Hepatocyte (in vitro differentiated cells): Measurements from ENCODE around the gene ART4. TPM values are rescaled to one million over a fixed set of nuclear protein-coding genes. Genes with fewer than 3 reads are reported as not detected.

ENCODE experiments used
- DNase-seq: peaks from one replicate; pipeline ENCODE4 v3.0.0-alpha.2; 2016; ENCODE audit warnings: low spot score
- H2AFZ ChIP-seq: fragments of 200-600 bp; sonication (generic); 2 replicates; pipeline ENCODE4 v1.6.0; 2016; ENCODE audit warnings: antibody characterized with exemption, mild to moderate bottlenecking
- H3K27ac ChIP-seq: fragments of 200-600 bp; sonication (generic); 2 replicates; pipeline ENCODE4 v1.5.1; 2016; ENCODE audit warnings: mild to moderate bottlenecking
- H3K27me3 ChIP-seq: fragments of 200-600 bp; sonication (generic); 2 replicates; pipeline ENCODE4 v1.6.1; 2016
- H3K36me3 ChIP-seq: fragments of 200-600 bp; sonication (generic); replicated peaks from 2 replicates; pipeline ENCODE4 v1.5.1; 2016; ENCODE audit warnings: low read depth; ENCODE audit not compliant: insufficient read depth
- H3K4me1 ChIP-seq: fragments of 200-600 bp; sonication (generic); 2 replicates; pipeline ENCODE4 v1.5.1; 2016; ENCODE audit warnings: mild to moderate bottlenecking, moderate library complexity; ENCODE audit not compliant: insufficient read depth
- H3K4me2 ChIP-seq: fragments of 200-600 bp; sonication (generic); 2 replicates; pipeline ENCODE4 v1.6.0; 2016
- H3K4me3 ChIP-seq: fragments of 200-600 bp; sonication (generic); 2 replicates; pipeline ENCODE4 v1.5.1; 2016; ENCODE audit warnings: mild to moderate bottlenecking
- H3K79me2 ChIP-seq: fragments of 200-600 bp; sonication (generic); 2 replicates; pipeline ENCODE4 v1.6.0; 2017; ENCODE audit warnings: mild to moderate bottlenecking
- H3K9me2 ChIP-seq: fragments of 200-600 bp; sonication (generic); replicated peaks from 2 replicates; pipeline ENCODE4 v1.6.0; 2017; ENCODE audit warnings: mild to moderate bottlenecking; ENCODE audit not compliant: insufficient read depth
- H3K9me3 ChIP-seq: fragments of 200-600 bp; sonication (generic); 2 replicates; pipeline ENCODE4 v1.5.1; 2016; ENCODE audit warnings: low read depth, mild to moderate bottlenecking
- H4K20me1 ChIP-seq: fragments of 200-600 bp; sonication (generic); 2 replicates; pipeline ENCODE4 v1.6.0; 2016; ENCODE audit warnings: mild to moderate bottlenecking; ENCODE audit not compliant: insufficient read depth, poor library complexity, severe bottlenecking
- EZH2 ChIP-seq: fragments of 200-600 bp; sonication (generic); IDR thresholded peaks from 2 replicates; pipeline ENCODE4 v1.6.1; 2016; ENCODE audit warnings: antibody characterized with exemption, mild to moderate bottlenecking, borderline replicate concordance
- EZH2phosphoT487 ChIP-seq: fragments of 200-600 bp; sonication (generic); IDR thresholded peaks from one replicate; pipeline ENCODE4 v1.6.1; 2018; ENCODE audit warnings: antibody characterized with exemption, mild to moderate bottlenecking, low read depth, moderate library complexity; ENCODE audit not compliant: unreplicated experiment, severe bottlenecking
- WGBS: methylation state at CpG from one replicate; pipeline ENCODE4 v1.1.6; 2016; ENCODE audit warnings: low lambda C conversion rate; ENCODE audit errors: missing lambda C conversion rate; 5-methylcytosine and 5-hydroxymethylcytosine counted together
- polyA plus RNA-seq: library from polyadenylated mRNA; unstranded; fragments of >200 nt; fragmentation: Nextera tagmentation; extraction: Ambion mirVana; gene quantifications from 2 replicates; pipeline ENCODE4 v1.2.1, GENCODE V29; 2016
- total RNA-seq: library from RNA; depleted of rRNA; stranded (reverse); fragments of >200 nt; gene quantifications from 2 replicates; pipeline ENCODE4 v1.2.3, GENCODE V29; 2014
- TF ChIP-seq, protein P1 (sequence below): fragments of 200-600 bp; sonication (generic); IDR thresholded peaks from 2 replicates; pipeline ENCODE4 v1.5.1; 2016; ENCODE audit warnings: antibody characterized with exemption, mild to moderate bottlenecking; ENCODE audit not compliant: poor library complexity

Gene ART4
- total and polyA plus RNA-seq, 2 experiments from 2014 or later, result 4.9 to 7.3 TPM

DNA sequence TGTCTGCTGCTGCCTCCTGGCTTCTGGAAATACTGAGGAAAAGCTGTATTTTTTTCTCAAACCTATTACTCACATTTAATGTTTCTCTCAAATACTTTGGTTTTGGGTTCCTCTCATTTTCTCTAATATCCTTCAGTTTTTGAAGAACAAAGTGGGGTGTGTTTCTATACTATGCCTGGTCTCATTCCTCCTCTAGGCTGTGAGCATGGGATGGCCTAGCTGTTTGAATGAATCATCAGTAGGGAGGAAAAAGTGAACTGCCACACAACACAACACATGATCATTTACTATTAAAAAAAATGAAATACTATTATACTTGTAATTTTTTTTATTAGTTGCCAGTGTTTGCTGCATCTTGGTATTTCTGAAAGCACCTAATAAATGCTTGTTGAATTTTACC is 18.1 kb downstream of the ART4 start:
- H3K36me3 ChIP-seq, result no peaks in the 10 kb centered on the region
- H3K9me2 ChIP-seq, result no peaks in the 10 kb centered on the region
- no peaks in the 10 kb centered on the region for H4K20me1 ChIP-seq
- no peak overlapping the region for H3K27ac ChIP-seq
- no peak overlapping the region for H3K4me2 ChIP-seq
- H3K27me3 ChIP-seq, result no peaks in the 10 kb centered on the region
- H3K4me1 ChIP-seq, result no peaks in the 10 kb centered on the region
- TF ChIP-seq, protein P1, sequence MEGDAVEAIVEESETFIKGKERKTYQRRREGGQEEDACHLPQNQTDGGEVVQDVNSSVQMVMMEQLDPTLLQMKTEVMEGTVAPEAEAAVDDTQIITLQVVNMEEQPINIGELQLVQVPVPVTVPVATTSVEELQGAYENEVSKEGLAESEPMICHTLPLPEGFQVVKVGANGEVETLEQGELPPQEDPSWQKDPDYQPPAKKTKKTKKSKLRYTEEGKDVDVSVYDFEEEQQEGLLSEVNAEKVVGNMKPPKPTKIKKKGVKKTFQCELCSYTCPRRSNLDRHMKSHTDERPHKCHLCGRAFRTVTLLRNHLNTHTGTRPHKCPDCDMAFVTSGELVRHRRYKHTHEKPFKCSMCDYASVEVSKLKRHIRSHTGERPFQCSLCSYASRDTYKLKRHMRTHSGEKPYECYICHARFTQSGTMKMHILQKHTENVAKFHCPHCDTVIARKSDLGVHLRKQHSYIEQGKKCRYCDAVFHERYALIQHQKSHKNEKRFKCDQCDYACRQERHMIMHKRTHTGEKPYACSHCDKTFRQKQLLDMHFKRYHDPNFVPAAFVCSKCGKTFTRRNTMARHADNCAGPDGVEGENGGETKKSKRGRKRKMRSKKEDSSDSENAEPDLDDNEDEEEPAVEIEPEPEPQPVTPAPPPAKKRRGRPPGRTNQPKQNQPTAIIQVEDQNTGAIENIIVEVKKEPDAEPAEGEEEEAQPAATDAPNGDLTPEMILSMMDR, result no peak
- no peak for TF ChIP-seq EZH2
- no peak for TF ChIP-seq EZH2phosphoT487
- no peak overlapping the region for H3K4me3 ChIP-seq
- H3K9me3 ChIP-seq, result no peaks in the 10 kb centered on the region
- no peaks in the 10 kb centered on the region for H3K79me2 ChIP-seq
- no peak overlapping the region for H2AFZ ChIP-seq
- no peak for DNase-seq

DNA sequence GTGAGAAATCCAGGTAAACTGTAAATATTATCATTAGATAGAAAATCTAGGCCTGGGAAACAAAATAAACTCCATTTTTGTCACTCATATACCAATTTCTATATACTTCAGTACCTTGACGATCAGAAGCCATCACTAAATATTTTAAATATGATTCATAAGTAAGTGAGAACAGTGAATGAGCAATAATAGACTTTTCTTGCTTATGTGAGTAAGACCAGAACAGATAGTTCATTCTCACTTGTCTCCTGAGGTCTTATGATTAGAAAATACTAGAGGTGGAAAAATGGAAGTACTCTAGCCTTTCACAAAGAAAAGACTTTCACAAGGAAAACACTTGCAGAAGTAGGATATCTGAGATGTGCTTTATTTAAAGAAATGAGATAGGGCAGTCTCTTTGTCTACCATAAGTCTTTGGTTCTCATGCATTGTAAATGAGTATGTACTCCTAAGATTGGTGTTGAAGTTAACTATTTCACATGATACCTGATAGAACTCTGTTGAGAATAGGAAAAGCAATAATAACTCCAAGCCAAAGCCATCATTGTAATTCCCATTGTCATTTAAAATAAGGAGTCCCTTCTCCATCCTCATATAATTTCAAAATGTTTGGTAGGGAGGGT is 19.2 kb downstream of the ART4 start:
- Histone ChIP-seq H3K9me2 (no peaks in the 10 kb centered on the region), H3K4me3 (no peak overlapping the region), H4K20me1 (no peaks in the 10 kb centered on the region), H3K27me3 (no peaks in the 10 kb centered on the region), H3K36me3 (no peaks in the 10 kb centered on the region), H2AFZ (no peak overlapping the region), H3K9me3 (no peaks in the 10 kb centered on the region), H3K4me1 (no peaks in the 10 kb centered on the region), H3K4me2 (no peak overlapping the region), H3K79me2 (no peaks in the 10 kb centered on the region), H3K27ac (no peak overlapping the region)
- DNase-seq, result no peak
- TF ChIP-seq, protein P1, result no peak
- TF ChIP-seq EZH2phosphoT487, result no peak
- TF ChIP-seq EZH2, result no peak
- 87% methylated on average over 1 of the region's 1 CpG for WGBS

DNA sequence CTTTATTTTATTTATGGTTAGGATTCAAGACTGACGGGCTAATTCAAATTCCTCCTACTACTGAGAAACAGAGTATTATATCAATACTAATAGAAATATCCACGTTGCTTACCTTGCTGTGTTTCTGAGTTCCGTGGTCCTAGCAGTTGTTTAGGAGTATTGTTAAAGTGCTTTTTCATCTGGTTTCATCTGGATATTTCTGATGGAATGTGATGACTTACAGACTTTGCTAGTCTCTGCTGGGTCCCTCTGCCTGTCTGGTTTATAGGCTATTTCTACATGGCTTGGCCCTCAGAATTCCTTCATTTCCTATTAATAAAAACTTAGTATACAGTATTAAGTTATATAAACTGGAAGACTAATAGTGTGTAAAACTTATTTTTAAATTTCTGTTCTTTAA is 29.3 kb downstream of the ART4 start, which contains the start of gene SMCO3:
Gene SMCO3 (minus strand): TSS at position 169 of the 400 bp plus-strand sequence. CDS start 7,502 bp downstream, outside the sequence.
- H3K4me1 ChIP-seq, result no peaks in the 10 kb centered on the region
- H3K9me2 ChIP-seq, result no peaks in the 10 kb centered on the region
- H2AFZ ChIP-seq, result no peak within 1 kb of the TSS
- TF ChIP-seq EZH2phosphoT487, result no peak
- TF ChIP-seq EZH2, result no peak
- H3K4me3 ChIP-seq, result no peak within 1 kb of the TSS
- H3K9me3 ChIP-seq, result no peaks in the 10 kb centered on the region
- peak within 1 kb of the TSS; percentile 36 for H3K27ac ChIP-seq
- H4K20me1 ChIP-seq, result no peaks in the 10 kb centered on the region
- WGBS, result 55% methylated on average over 3 of the region's 3 CpGs
- H3K4me2 ChIP-seq, result peak within 1 kb of the TSS; percentile 47
- no peak for DNase-seq
- H3K36me3 ChIP-seq, result no peaks in the 10 kb centered on the region
- no peaks in the 10 kb centered on the region for H3K79me2 ChIP-seq
- no peaks in the 10 kb centered on the region for H3K27me3 ChIP-seq

DNA sequence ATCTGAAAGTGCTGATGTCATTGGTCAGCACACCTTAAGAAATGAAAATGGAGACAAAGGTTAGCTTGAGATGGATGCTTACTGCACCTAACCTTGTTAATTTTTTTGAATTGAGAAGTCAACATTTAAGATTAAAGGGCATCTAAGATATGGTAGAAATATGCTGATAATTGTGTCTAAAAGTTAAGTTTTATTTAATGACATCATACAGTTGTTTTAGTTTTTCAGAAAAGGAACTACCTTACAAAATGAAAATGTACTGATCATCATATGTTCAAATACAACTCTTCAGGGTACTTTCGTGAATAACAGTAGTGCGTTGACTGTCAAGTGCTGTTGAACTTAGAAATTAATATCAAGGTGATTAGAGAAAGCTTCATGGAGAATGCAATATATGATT is 31.8 kb downstream of the ART4 start:
- DNase-seq, result no peak
- H3K9me3 ChIP-seq, result no peaks in the 10 kb centered on the region
- no peaks in the 10 kb centered on the region for H3K9me2 ChIP-seq
- no peak overlapping the region for H3K4me2 ChIP-seq
- H3K4me3 ChIP-seq, result no peak overlapping the region
- no peaks in the 10 kb centered on the region for H3K36me3 ChIP-seq
- H3K27ac ChIP-seq, result no peak overlapping the region
- no peaks in the 10 kb centered on the region for H3K27me3 ChIP-seq
- no peaks in the 10 kb centered on the region for H3K4me1 ChIP-seq
- WGBS, result 98% methylated on average over 2 of the region's 2 CpGs
- no peaks in the 10 kb centered on the region for H4K20me1 ChIP-seq
- H2AFZ ChIP-seq, result no peak overlapping the region
- TF ChIP-seq EZH2, result no peak
- TF ChIP-seq, protein P1, result no peak
- no peak for TF ChIP-seq EZH2phosphoT487
- no peaks in the 10 kb centered on the region for H3K79me2 ChIP-seq
